Adipose tissue (tissue), 3 donors: ENCODE results near the gene DENND1A. TPM values are rescaled to one million over a fixed set of nuclear protein-coding genes. Genes with fewer than 3 reads are reported as not detected.

Experiments used
- H3K27ac ChIP-seq: one replicate; pipeline ENCODE4 v1.5.1; 2013; ENCODE audit warnings: low read depth, low read length
- WGBS, 3 donors: extraction: QIAGEN DNeasy Blood & Tissue Kit; methylation state at CpG; one replicate each; pipeline ENCODE4 v1.1.7; 2013; 5-methylcytosine and 5-hydroxymethylcytosine counted together
- polyA plus RNA-seq, 3 donors: library from polyadenylated mRNA; stranded (reverse); fragments of 200-250 nt; gene quantifications; one replicate each; pipeline ENCODE4 v1.2.3, GENCODE V29; 2013
- donor health status: healthy with polysubstance abuse.
- donor health status: Bipolar disorder and iron deficiency.
- donor health status: healthy.

Gene DENND1A
- polyA plus RNA-seq, 3 donors = 3.3 to 12.9 (median 9.4) TPM

DNA sequence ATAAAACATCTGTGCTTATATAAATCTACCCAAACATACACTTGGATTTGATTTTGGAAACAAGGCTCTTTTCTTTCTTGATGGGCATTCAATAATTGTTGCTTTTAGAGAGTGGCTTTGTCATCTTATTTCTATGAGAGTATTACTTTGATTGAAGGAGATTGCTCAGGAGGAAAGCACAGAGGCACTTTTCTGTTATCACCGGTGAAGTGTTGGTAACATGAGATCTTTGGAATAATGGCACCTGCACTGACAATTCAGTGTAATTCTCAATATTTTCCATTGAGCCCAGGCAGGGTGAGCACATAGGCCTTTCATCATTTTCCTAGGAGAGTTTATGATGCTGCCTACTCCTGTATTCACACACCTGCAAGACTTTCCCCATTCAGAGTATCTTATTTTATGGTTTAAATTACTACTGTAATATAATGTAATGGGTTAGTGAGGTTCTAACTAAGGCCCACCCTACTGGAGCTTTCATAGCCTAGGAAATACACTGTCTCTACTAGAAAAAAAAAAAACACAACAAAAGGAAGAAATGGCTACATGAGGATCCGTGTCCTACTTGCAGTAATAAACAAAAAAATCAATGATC is 244.3 kb downstream of the DENND1A start:
- WGBS, 3 donors = 93 to 95% (median 93%) methylated on average over 2 of the region's 2 CpGs
- H3K27ac ChIP-seq = no peak overlapping the region

DNA sequence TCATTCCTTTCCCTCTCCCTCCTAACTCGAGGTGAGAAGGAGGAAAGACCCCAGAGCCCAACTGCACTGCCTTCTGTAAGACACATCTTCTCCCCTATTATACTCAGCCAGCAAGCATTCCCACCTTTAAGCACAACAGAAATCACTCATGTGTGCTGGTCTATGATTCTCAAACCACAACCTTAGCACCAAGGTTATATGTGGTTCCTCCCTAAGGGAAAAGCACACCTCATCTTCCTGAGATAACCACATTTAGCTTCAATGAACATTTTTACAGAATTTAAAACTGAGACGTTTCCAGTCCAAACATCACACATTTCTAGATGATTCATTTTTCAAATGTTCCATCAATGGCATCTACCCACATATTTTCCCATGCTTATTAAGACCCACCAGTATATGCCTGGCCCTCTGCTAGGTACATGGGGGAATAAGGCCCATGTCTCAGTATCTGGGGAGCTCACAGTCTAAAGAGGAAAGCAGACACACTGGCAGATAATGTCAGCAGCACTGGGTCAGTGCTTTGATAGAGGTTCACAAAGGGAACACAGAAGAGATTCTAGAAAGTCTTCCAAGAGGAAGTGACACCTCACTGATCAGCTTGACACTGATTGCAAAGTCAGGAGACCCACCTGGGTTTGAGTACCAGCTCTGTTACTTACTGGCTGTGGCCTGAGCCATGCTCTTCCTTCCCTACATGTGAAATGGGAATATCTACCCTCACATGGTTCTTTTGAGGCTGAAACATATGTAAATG is 245.4 kb downstream of the DENND1A start:
- WGBS, 3 donors = 70 to 89% (median 79%) methylated on average over 2 of the region's 2 CpGs

DNA sequence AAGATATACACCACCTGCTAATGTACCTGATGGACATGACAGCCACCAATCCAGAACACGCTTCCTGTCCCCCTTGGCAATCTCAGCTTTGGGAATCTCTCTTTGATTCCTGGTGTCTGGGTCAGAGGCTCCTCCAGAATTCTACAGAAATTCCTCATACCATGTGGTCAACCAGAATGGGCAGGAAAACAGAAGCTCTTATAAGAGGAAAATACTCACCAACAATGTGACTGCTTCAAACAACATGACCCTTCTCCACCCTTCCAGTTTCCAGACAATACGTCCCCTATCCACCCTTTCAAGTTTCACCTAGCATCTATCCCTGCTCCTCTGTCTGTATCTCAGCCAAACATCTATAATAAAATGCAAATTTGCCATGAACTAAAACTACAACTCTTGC is 247.2 kb downstream of the DENND1A start:
- 96 to 100% (median 97%) methylated on average over 2 of the region's 2 CpGs for WGBS, 3 donors
- no peak overlapping the region for H3K27ac ChIP-seq

More for the DNA sequence above, 245.4 kb downstream of the DENND1A start:
- no peak overlapping the region for H3K27ac ChIP-seq

DNA sequence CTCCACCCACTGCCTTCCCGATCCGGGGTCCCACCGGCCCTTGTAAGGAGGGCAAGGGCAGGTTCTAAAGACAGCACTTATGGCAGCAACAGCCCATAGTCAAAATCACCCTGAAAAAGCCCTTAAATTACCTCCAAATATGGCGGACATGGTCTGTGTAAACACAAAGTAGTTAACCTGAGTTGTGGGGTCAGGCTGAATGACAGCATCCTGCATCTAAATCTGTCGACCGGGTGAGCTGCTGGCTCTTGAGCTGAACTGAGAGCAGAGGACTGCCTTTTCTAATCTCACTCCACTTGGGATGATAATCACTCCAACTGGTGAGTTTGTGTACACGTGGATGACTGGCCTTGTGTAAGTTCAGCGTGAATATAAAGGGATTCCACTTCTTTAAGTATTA is 249.6 kb downstream of the DENND1A start:
- no peak overlapping the region for H3K27ac ChIP-seq
- WGBS, 3 donors = 87 to 95% (median 91%) methylated on average over 8 of the region's 8 CpGs

DNA sequence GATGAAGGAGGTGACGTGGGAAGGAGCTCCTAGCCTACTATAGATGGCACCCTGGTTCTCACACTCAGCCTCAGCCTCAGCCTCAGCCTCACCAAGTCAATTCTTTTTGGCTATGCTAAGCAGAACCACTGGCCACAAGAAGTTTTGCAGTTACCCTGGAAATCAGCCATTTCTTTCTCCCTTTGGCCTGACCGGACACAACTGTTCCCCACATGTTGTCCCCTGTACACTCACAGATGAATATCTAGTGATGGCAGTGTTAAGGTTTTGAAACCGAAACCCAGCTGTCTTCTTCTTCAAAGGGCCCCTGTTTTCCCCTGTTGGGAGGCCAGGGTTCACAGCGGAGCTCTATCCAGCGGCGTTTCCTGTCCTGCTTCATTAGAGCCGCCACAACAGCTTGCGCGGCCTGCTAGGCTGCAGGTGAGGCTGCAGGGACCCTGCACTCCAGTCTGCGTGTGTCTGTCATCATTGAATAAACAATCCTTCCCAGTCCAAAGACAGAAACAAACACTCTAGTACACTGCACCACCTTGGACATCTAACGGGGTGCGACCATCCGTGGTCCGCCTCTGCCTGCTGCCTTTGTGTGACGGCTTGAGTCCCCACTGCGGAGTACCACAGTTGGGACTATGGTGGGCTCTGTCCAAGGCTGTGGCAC is 250.5 kb downstream of the DENND1A start:
- WGBS, 3 donors = 66 to 87% (median 80%) methylated on average over 16 of the region's 16 CpGs
- H3K27ac ChIP-seq = no peak overlapping the region

DNA sequence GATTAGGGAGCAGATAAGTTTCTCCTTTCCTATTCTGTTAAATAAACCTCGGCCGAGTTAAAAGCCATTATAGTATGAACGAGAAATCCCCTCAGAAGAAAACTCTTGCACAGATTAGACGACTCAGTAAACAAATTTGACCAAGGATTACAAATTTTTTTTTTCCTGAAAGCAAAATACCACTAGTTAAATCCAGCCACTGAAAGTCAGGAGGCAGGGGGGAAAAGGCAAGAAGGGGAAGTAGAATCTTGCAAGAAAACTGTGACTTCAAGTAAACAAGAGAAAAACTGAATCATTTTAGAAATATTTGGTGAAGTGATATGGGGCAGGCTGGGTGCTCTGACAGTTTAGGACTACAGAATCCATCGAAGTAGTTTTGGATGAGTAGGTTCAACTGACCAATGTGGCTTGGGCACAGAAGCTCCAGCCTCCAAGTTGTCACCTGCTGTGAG is 251.0 kb downstream of the DENND1A start:
- 28 to 65% (median 45%) methylated on average over 5 of the region's 5 CpGs for WGBS, 3 donors
- no peak overlapping the region for H3K27ac ChIP-seq

DNA sequence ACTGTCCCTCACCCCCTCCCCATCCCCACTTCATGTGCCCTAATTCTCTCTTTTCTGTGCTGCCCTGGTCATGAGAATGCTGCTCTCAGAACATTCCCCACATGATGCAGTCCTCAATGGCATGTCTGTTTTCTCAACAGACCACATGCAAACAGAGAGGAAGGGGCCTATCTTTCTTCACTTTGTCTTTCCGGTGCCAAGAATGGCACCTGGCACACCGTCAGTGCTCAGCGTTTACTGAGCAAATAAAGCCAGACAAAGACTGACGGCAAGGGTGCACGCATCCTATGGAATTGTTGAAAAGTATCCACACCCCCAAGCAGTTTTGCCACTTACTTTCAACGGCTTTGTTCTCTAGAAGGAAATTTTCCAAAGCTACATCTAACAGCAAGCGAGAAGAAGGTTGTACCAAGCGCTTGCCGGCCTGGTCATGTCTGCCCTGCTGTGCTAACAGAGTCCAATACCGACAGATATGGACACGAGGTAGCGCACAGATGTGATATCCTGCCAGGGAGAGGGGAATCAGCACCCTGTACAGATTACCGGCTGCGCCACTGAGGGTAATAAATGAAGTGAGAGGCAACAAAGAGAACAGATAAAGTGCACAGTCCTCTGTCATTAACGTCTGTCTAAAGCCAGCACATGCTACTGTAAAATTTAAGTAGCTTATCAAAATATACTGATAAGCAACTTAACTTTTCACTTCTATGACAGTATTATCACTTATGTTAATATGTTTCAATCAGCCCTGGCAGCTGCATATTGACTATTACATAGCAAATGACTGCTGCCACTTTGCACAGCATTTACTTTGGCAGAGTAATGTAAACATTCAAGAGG is 251.7 kb downstream of the DENND1A start:
- 24 to 82% (median 81%) methylated on average over 15 of the region's 15 CpGs for WGBS, 3 donors
- no peak overlapping the region for H3K27ac ChIP-seq

DNA sequence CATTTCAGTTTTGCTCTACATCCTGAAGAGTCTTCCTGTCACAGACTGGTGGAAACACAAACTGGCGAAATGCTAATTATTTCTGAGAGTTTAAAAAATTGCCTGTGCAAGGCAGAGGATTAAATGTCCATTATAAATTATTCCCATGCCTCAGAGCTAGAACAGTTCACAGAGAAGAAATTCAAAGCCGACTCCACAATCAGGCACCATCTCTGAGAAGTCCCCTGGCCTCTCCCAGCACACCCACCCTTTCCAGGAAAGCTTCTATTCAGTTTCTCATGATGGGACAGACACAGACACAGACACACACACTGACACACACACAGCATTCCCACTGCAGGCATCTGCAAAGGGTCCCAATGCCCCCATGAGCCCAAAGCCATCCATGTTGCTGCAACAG is 253.1 kb downstream of the DENND1A start:
- 91 to 95% (median 93%) methylated on average over 2 of the region's 2 CpGs for WGBS, 3 donors
- no peak overlapping the region for H3K27ac ChIP-seq

DNA sequence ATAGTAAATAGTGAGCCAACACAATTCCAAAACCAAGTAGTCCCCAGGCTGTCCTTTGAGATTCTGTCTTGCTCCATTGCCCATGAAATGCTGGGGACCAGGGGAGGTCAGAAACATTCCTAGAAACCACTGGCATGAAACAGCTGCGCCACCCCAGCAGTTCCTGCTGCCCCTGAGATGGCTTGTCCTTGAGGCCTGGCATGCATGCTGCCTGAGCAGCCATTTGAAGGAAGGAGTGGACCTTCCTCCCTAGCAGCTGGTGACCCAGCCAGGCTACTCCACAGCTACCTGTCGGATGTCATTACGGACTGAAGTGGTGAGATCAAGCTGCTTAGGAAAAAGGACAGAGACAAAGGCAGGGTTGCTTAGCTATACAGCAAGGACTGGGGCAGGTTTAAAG is 260.6 kb downstream of the DENND1A start:
- no peak overlapping the region for H3K27ac ChIP-seq

DNA sequence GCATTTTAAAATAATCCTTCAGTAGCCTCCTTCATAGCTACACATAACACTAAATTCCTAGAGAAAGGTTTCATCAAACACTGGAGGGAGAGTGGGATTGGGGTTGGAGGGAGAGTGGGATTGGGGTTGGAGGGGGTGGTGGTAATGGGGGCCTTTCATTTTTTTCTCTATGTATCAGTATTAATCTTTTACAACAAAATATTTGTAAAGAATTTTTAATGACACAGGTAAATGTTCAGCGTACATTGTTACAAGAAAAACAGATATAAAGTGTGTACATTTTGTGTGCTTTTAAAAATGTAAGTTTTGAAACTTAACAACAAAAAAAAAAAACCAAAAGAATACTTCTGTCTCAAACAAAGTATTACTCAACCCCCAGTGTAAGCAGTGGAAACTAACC is 266.4 kb downstream of the DENND1A start:
- WGBS, 3 donors = 100% methylated on average over 1 of the region's 1 CpG

More for the DNA sequence above, 260.6 kb downstream of the DENND1A start:
- 73 to 97% (median 96%) methylated on average over 3 of the region's 3 CpGs for WGBS, 3 donors

DNA sequence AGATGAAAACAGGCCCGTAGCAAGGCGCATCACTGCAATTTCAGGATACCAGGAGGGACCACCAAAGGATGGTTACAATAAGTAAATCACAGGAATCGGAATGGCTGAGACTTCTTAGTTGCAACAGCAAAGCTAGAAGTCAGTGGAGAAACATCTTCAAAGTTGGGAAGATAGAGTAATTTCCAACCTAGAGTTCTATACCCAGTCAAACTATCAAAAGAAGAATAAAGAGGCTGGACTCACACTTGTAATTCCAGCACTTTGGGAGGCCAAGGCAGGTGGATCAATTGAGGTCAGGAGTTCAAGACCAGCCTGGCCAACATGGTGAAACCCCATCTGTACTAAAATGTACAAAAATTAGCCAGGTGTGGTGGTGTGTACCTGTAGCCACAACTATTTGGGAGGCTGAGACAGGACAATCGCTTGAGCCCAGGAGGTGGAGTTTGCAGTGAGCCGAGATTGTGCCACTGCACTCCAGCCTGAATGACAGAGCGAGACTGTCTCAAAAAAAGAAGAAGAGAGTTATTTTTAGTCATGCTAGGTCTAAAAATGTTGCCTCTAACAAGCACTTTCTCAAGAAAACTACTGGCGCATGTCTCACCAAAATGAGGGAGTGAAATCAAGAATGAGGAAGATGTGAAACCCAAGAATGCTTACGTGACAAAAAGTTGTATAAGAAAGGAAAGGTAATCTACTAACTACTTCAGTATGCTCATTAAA is 267.7 kb downstream of the DENND1A start:
- 92 to 96% (median 95%) methylated on average over 8 of the region's 8 CpGs for WGBS, 3 donors
- H3K27ac ChIP-seq = no peak overlapping the region

More for the DNA sequence above, 266.4 kb downstream of the DENND1A start:
- no peak overlapping the region for H3K27ac ChIP-seq

DNA sequence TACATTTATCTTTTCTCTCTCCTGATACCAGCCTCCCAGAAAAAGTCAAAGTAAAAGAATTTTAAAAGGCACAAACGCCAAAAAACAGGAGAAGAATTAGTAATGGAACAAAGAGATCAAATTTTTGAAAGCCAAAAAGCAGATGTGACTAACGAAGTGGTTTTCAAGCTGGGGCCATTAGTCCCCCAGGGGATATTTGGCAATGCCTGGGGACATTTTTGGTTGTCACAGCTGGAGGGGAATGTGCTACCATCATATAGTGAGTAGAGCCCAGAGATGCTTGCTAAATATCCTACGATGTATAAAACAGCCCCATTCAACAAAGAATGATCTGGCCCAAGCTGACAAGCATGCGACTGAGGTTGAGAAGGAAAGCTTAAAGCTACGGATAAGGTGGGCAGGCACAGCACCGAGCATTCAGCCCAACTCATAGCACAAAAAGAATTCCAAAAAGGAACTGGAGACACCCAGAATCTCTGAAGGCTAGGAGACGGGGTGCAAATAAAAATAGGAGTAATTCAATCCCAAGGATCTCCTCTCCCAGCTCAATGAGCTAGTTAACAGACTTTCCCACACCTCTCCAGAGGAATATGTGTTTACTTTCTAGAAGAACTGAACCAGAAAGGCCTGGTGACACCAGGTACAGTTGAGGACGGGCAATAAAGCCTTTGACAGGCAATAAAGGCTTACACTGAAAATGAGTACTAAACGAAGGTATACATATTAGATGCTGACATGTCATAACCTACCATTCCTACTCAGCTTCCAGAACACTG is 269.0 kb downstream of the DENND1A start:
- no peak overlapping the region for H3K27ac ChIP-seq
- 78 to 93% (median 81%) methylated on average over 9 of the region's 9 CpGs for WGBS, 3 donors

DNA sequence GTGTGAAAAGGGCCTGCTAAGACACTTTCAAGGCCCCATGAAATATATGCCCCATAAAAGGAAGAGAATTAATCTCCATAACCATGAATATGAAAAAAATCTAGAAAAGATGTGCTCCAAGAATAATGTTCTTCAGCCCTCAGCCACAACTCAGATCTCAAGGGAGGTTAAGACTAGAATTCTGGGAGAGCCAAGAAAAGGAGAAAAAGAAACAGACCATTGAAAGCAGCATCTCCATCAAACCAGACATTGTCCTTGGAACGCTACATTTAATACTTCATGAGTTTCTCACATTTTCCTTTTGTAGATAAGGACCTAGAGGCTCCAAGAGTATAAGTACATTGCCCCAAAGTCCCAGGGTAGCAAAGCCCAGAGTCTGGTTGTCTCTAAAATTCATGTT is 270.6 kb downstream of the DENND1A start:
- WGBS, 3 donors = 40 to 93% (median 90%) methylated on average over 1 of the region's 1 CpG
- no peak overlapping the region for H3K27ac ChIP-seq

DNA sequence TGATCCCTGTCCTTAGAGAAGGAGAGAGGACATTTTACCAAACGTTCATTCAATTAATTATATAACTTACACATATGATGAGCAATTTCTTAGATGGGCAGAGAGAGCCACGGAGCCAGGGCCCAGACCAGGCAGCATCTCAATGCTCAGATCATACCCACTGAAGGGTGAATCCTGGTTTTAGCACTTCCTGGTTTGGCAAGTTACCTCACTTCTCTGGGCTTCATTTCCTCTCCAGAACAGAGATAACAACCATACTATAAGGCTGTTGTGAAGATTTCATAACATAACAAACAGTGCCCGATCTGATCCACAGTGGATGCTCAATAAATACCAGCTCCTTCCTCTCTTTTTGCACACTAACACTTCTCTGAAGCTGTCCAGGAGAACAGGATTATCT is 271.1 kb downstream of the DENND1A start:
- 60 to 94% (median 74%) methylated on average over 3 of the region's 3 CpGs for WGBS, 3 donors
- H3K27ac ChIP-seq = no peak overlapping the region

DNA sequence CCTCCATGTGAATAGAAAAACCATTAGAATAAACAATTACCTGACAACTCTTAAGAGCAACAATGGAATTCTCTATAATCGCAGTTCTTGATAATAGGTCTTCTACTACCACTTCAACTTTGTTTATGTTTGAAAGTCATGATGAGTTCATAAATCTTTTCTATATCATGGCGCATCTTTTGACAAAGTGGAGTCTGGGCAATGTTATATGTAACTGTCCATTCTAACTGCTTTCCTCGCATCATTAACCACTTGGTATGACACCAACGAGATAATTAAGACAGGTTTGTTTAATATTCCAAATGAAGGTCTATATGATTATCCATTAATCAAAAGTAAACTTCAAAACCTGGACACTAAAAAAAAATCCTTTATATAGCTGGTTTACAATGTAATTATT is 272.0 kb downstream of the DENND1A start:
- H3K27ac ChIP-seq = no peak overlapping the region
- 81 to 90% (median 89%) methylated on average over 4 of the region's 4 CpGs for WGBS, 3 donors

DNA sequence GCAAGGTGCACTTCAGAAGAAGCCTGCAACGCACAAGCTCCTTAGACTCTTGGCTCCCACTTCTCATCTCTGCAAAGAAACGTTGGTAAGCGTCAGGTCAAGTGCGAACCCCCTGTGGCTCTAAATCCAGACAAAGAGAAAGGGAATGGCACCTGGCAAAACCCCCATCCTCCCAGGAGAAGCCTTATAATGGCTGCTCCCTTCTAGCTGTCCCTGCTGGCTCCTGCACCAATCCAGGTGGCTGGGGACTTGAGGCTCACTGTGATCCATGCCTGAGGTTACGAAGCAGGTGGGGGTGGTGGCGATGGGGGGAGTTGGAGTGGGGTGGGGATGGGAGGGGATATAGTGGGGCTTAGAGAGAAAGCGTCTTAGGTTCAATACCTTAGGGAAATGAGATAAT is 272.8 kb downstream of the DENND1A start:
- WGBS, 3 donors = 94 to 99% (median 95%) methylated on average over 7 of the region's 7 CpGs
- H3K27ac ChIP-seq = no peak overlapping the region

DNA sequence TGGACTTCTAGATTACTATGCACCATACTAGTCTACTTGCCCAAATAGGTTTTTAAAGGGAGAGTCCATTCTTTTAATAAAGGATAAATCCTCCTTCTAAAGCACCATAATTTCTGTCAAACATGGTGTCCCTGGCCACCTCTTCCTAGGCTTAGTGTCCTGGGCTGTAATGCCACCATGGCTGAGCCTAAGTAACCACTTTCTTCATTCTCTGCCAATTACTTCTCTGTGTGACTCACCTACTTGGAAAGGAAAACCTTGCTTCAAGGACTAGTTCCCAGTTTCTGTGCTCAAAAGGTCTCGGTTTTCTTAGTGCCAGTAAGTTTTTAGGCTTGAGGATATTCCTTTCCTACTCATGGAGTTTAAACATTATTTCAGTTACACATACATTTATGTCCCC is 273.4 kb downstream of the DENND1A start:
- 87 to 94% (median 92%) methylated on average over 1 of the region's 1 CpG for WGBS, 3 donors

More for the DNA sequence above, 273.4 kb downstream of the DENND1A start:
- no peak overlapping the region for H3K27ac ChIP-seq
